ENCODE results near the gene SNCG.

Gene SNCG

DNA sequence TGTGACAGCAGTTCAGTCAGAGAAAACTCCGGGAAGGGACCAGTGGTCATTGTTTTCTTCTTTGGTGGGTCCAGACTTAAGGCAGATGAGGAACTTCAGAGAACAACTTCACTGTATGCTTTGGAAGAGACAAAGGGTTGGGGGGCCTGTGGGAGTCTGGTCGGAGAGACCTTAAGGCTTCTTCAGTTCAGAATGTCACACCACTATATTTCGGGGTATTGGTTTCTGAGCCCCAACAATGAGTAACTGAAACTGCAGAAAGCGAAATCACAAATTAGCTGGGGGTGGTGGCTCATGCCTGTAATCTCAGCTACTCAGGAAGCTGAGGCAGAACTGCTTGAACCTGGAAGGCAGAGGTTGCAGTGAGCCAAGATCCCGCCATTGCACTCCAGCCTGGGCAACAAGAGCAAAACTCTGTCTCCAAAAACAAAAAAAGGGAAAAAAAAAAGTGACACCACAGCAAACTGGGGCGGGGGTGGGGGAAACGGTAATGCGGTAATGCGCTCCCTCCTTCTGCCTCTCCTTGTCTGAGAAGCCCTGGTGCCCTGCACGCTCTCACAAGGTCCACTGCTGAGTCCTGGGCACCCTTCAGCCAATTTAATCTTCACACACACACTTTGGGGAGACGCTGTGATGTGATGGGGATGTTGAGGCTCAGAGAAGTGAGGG, 7.7 kb downstream of the SNCG start:
- Histone ChIP-seq H3K4me1 (ENCODE audit: control insufficient read depth in 5 of 5, insufficient read depth in 5 of 5, low read length in 5 of 5) (peaks cover 12 to 72% (median 60%) of the 10 kb centered on the region in 5 donors), H3K36me3 (ENCODE audit: control insufficient read depth in 5 of 5, insufficient read depth in 5 of 5, low read length in 5 of 5) (peaks cover 0 to 20% (median 8%) of the 10 kb centered on the region in 5 donors), H3K27ac (ENCODE audit: low read depth, low read length) (peak overlapping the region; percentile 99), H3K27me3 (ENCODE audit: control insufficient read depth in 5 of 5, insufficient read depth in 4 of 5, low read length in 5 of 5) (no peaks in the 10 kb centered on the region), H3K4me3 (ENCODE audit: low read depth in 1 of 5, low read length in 5 of 5) (peak overlapping the region in 4 of 5 donors; percentile 14 to 91 (median 72)), H3K9ac (ENCODE audit: low read length in 5 of 5) (peak overlapping the region in 3 of 5 donors; percentile 8 to 61 (median 28)), H3K9me3 (ENCODE audit: control insufficient read depth in 5 of 5, low read length in 5 of 5) (no peaks in the 10 kb centered on the region)

DNA sequence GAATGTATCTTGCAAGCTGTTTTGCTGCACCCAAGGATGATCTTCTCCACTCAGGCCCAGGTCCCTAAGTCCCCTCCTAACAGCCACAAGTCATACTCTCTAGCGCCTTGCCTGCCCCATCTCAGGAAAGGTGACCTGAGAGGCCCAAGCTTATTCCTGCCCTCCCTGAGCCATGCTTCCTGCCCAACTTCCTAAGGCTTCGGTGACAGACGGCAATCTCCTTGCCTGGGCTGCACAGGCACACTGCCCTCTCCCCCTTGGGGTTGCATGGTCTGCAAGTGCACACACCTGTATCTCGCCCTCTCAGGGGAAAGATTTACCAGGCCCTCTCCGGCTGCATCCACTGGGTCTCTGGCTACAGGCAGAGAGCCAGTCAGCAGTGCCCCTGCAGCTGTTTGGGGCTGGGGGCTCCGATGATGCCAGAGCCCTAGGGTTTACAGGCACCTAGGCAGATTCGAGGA, 9.1 kb downstream of the SNCG start:
- no peaks in the 10 kb centered on the region for H3K9me3 ChIP-seq (ENCODE audit: control insufficient read depth in 5 of 5, low read length in 5 of 5)
- peak overlapping the region; percentile 99 for H3K27ac ChIP-seq (ENCODE audit: low read depth, low read length)
- H3K9ac ChIP-seq (ENCODE audit: low read length in 5 of 5), result peak overlapping the region in 3 of 5 donors; percentile 28 to 96 (median 92)
- H3K36me3 ChIP-seq (ENCODE audit: control insufficient read depth in 5 of 5, insufficient read depth in 5 of 5, low read length in 5 of 5), result peaks cover 0 to 8% (median 1%) of the 10 kb centered on the region in 5 donors
- peak overlapping the region in 4 of 5 donors; percentile 64 to 91 (median 89) for H3K4me3 ChIP-seq (ENCODE audit: low read depth in 1 of 5, low read length in 5 of 5)
- no peaks in the 10 kb centered on the region for H3K27me3 ChIP-seq (ENCODE audit: control insufficient read depth in 5 of 5, insufficient read depth in 4 of 5, low read length in 5 of 5)
- peaks cover 14 to 81% (median 65%) of the 10 kb centered on the region in 5 donors for H3K4me1 ChIP-seq (ENCODE audit: control insufficient read depth in 5 of 5, insufficient read depth in 5 of 5, low read length in 5 of 5)

DNA sequence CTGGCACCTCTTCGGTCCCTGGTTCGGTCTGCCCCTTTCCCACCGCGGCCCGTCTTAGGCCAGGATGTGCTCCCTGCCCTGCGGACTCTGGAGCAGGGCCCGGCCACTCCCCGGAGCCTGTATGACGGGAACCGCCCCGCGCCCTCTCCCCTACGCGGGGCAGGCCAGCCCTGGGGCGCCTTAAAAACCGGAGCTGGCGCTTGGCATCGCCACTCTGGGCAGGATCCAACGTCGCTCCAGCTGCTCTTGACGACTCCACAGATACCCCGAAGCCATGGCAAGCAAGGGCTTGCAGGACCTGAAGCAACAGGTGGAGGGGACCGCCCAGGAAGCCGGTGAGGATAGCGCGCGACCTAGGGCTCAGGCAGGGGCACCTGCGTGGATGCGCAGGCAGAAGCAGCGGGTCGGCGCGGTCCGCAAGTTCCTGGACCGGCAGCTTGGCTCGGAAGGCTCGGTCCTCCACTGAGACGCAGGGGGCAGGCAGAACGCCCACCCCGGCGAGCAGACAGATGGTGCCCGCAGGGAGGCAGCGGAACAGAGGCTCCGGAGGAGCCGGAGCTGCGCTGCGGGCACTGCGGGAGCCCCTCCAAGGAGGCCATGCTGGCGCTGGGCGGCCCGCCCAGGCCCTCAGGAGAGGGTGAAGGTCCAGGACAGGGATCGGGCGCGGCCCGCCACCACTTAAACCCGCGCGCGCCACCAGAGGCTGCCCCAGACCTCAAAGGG, 10.0 kb downstream of the SNCG start, which contains the start of gene ADIRF:
TSS of gene ADIRF (plus strand) at position 212 of the 723 bp plus-strand sequence. CDS start at position 275, 63 bp downstream.
- H3K4me1 ChIP-seq (ENCODE audit: control insufficient read depth in 5 of 5, insufficient read depth in 5 of 5, low read length in 5 of 5), result peaks cover 14 to 78% (median 65%) of the 10 kb centered on the region in 5 donors
- H3K9me3 ChIP-seq (ENCODE audit: control insufficient read depth in 5 of 5, low read length in 5 of 5), result no peaks in the 10 kb centered on the region
- no peaks in the 10 kb centered on the region for H3K27me3 ChIP-seq (ENCODE audit: control insufficient read depth in 5 of 5, insufficient read depth in 4 of 5, low read length in 5 of 5)
- peak within 1 kb of the TSS; percentile 88 to 96 (median 92) for H3K9ac ChIP-seq (ENCODE audit: low read length in 5 of 5)
- peaks cover 0 to 8% (median under 1%) of the 10 kb centered on the region in 5 donors for H3K36me3 ChIP-seq (ENCODE audit: control insufficient read depth in 5 of 5, insufficient read depth in 5 of 5, low read length in 5 of 5)
- peak within 1 kb of the TSS; percentile 99 for H3K27ac ChIP-seq (ENCODE audit: low read depth, low read length)
- H3K4me3 ChIP-seq (ENCODE audit: low read depth in 1 of 5, low read length in 5 of 5), result peak within 1 kb of the TSS; percentile 88 to 98 (median 91)

DNA sequence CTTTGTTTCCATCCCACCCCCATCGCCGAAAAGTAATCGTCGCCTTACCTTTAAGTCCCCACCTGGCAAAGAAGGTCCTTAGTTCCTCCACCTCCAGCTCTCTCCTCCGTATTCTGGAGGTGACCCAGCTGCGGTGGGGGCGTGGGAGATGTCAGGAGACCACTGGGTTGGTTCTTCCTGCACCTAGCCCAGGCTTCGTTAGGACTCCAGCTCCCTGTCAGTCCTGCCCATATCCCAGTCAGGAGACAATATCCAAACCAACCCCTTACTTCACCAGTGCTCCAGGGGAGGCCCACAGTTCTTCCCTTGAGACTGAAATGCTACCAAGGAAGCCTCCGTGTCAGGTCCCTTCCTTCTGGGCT, 10.6 kb downstream of the SNCG start:
- no peaks in the 10 kb centered on the region for H3K9me3 ChIP-seq (ENCODE audit: control insufficient read depth in 5 of 5, low read length in 5 of 5)

DNA sequence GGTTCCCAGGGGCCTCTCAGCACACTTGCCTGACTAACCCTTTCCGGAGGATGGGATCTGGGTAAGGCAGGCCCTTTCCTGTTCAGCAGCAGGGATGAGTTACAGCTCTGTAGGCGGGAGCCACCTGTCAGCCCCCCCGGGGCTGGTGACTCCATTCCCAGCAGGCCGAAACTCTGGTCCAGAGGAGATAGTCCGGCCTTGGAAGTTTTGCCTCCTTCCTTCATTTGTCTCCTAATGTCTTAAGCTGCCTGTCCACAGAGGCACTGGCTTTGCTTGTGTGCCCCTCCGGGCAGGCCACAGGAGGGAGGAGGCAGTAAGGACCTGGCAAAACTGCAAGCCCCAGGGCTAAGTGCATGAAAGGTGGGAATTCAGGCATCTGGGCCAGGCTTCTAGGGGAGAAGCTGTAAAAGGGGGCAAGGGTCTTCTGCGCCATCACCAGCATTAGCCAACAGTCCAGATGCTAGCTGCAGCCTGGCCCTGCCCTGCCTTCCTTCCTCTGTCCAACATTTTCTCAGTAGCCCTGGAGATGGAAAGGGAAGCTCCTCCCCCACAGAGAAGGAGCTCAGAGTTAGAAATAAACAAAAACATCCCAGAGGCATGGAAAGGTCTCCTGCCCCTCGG, 11.1 kb downstream of the SNCG start:
- Histone ChIP-seq H3K9ac (ENCODE audit: low read length in 5 of 5) (peak overlapping the region; percentile 88 to 96 (median 92)), H3K27ac (ENCODE audit: low read depth, low read length) (peak overlapping the region; percentile 99), H3K9me3 (ENCODE audit: control insufficient read depth in 5 of 5, low read length in 5 of 5) (no peaks in the 10 kb centered on the region), H3K27me3 (ENCODE audit: control insufficient read depth in 5 of 5, insufficient read depth in 4 of 5, low read length in 5 of 5) (no peaks in the 10 kb centered on the region), H3K4me3 (ENCODE audit: low read depth in 1 of 5, low read length in 5 of 5) (peak overlapping the region; percentile 88 to 98 (median 91)), H3K4me1 (ENCODE audit: control insufficient read depth in 5 of 5, insufficient read depth in 5 of 5, low read length in 5 of 5) (peaks cover 14 to 72% (median 65%) of the 10 kb centered on the region in 5 donors), H3K36me3 (ENCODE audit: control insufficient read depth in 5 of 5, insufficient read depth in 5 of 5, low read length in 5 of 5) (peaks cover 0 to 11% (median 2%) of the 10 kb centered on the region in 5 donors)

More for the DNA sequence above, 10.6 kb downstream of the SNCG start:
- H3K4me3 ChIP-seq (ENCODE audit: low read depth in 1 of 5, low read length in 5 of 5), result peak overlapping the region; percentile 88 to 98 (median 91)
- H3K9ac ChIP-seq (ENCODE audit: low read length in 5 of 5), result peak overlapping the region; percentile 88 to 96 (median 92)
- peaks cover 14 to 73% (median 65%) of the 10 kb centered on the region in 5 donors for H3K4me1 ChIP-seq (ENCODE audit: control insufficient read depth in 5 of 5, insufficient read depth in 5 of 5, low read length in 5 of 5)
- H3K27ac ChIP-seq (ENCODE audit: low read depth, low read length), result peak overlapping the region; percentile 99
- H3K27me3 ChIP-seq (ENCODE audit: control insufficient read depth in 5 of 5, insufficient read depth in 4 of 5, low read length in 5 of 5), result no peaks in the 10 kb centered on the region
- H3K36me3 ChIP-seq (ENCODE audit: control insufficient read depth in 5 of 5, insufficient read depth in 5 of 5, low read length in 5 of 5), result peaks cover 0 to 8% (median under 1%) of the 10 kb centered on the region in 5 donors

DNA sequence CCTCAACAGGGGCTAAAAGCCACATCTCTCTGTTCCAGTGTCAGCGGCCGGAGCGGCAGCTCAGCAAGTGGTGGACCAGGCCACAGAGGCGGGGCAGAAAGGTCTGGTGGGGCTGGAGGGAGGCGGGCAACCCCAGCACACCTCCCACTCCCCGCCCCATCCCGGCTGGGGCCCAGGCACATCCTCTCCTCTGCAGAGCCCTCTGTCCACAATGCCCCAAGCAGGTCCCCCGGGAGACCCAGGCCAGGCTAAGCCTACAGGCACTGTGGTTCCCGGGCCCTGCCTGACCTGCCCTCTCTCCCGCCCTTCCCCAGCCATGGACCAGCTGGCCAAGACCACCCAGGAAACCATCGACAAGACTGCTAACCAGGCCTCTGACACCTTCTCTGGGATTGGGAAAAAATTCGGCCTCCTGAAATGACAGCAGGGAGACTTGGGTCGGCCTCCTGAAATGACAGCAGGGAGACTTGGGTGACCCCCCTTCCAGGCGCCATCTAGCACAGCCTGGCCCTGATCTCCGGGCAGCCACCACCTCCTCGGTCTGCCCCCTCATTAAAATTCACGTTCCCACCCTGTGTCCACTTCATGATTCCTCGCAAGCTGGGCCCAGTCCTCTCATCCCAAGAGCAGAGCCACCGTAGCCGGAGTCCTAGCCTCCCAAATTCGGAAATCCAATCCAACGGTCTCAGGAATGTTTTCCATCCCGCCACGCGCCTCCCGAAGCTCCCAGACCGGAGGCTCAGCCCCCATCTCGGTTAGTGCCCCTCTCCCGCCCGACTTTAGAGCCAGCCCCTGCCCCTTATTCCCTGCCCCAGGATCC, 12.0 kb downstream of the SNCG start:
- Histone ChIP-seq H3K36me3 (ENCODE audit: control insufficient read depth in 5 of 5, insufficient read depth in 5 of 5, low read length in 5 of 5) (peaks cover 0 to 11% (median 2%) of the 10 kb centered on the region in 5 donors), H3K27me3 (ENCODE audit: control insufficient read depth in 5 of 5, insufficient read depth in 4 of 5, low read length in 5 of 5) (no peaks in the 10 kb centered on the region), H3K4me3 (ENCODE audit: low read depth in 1 of 5, low read length in 5 of 5) (peak overlapping the region; percentile 88 to 98 (median 91)), H3K9ac (ENCODE audit: low read length in 5 of 5) (peak overlapping the region; percentile 88 to 96 (median 92)), H3K27ac (ENCODE audit: low read depth, low read length) (peak overlapping the region; percentile 99), H3K9me3 (ENCODE audit: control insufficient read depth in 5 of 5, low read length in 5 of 5) (no peaks in the 10 kb centered on the region), H3K4me1 (ENCODE audit: control insufficient read depth in 5 of 5, insufficient read depth in 5 of 5, low read length in 5 of 5) (peaks cover 14 to 71% (median 65%) of the 10 kb centered on the region in 5 donors)

DNA sequence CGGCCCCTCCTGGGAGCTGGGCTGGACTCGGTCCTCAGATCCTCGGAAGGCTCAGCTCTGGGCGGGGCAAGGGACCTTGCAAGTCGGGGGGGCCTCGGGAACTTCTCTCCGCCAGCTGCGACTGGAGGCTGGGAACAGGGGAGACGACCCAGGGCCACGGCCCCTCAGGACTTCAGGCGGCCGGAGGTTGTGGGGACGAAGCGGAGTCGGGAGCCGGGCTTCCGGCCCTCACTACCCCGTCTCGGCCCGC, 12.5 kb downstream of the SNCG start:
- Histone ChIP-seq H3K4me3 (ENCODE audit: low read depth in 1 of 5, low read length in 5 of 5) (peak overlapping the region in 4 of 5 donors; percentile 88 to 91 (median 90)), H3K4me1 (ENCODE audit: control insufficient read depth in 5 of 5, insufficient read depth in 5 of 5, low read length in 5 of 5) (peaks cover 14 to 65% (median 61%) of the 10 kb centered on the region in 5 donors), H3K27me3 (ENCODE audit: control insufficient read depth in 5 of 5, insufficient read depth in 4 of 5, low read length in 5 of 5) (no peaks in the 10 kb centered on the region), H3K9ac (ENCODE audit: low read length in 5 of 5) (peak overlapping the region; percentile 88 to 96 (median 92)), H3K36me3 (ENCODE audit: control insufficient read depth in 5 of 5, insufficient read depth in 5 of 5, low read length in 5 of 5) (peaks cover 0 to 11% (median 2%) of the 10 kb centered on the region in 5 donors), H3K27ac (ENCODE audit: low read depth, low read length) (peak overlapping the region; percentile 99), H3K9me3 (ENCODE audit: control insufficient read depth in 5 of 5, low read length in 5 of 5) (no peaks in the 10 kb centered on the region)

DNA sequence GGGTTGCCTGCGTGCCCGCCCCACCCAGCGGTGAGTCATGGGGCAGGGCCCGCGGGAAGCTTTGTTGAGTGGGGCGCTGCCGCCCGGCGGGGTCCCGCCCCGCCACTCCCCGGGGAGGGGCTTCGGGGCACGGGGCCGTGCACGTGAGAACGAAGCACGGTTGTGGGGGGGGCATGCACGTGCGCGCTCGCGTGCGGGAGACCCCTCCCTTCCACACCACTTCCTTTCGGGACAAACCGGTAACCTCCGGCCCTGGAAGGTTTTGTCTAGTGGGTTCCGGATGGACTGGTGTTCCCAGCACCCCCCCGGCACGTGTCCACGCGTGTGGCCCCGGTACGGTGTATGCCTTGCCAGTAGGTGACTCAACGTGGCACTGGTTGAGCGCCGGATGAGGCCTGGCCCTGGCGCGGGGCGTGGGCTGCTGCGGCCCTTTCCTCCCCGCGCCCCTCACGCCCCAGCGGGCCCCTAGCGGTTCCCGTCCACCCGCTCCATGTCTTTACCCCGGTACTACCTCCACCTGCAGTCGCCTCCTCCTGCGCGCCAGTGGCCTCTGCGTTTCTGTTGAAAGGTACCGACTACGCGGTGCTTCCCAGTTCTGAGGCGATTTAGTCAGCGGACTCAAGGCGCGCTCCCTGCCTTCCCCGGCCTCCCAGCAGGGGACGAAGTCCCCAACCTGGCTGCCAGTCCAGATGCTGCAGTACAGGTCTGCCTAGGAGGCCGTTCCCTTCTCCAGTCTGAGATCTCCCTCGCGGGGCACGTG, 13.0 kb downstream of the SNCG start:
- H3K36me3 ChIP-seq (ENCODE audit: control insufficient read depth in 5 of 5, insufficient read depth in 5 of 5, low read length in 5 of 5), result peaks cover 0 to 11% (median 2%) of the 10 kb centered on the region in 5 donors
- no peaks in the 10 kb centered on the region for H3K27me3 ChIP-seq (ENCODE audit: control insufficient read depth in 5 of 5, insufficient read depth in 4 of 5, low read length in 5 of 5)
- H3K27ac ChIP-seq (ENCODE audit: low read depth, low read length), result peak overlapping the region; percentile 99
- H3K9ac ChIP-seq (ENCODE audit: low read length in 5 of 5), result peak overlapping the region in 4 of 5 donors; percentile 88 to 96 (median 92)
- H3K4me3 ChIP-seq (ENCODE audit: low read depth in 1 of 5, low read length in 5 of 5), result peak overlapping the region; percentile 59 to 91 (median 90)
- peaks cover 13 to 60% (median 56%) of the 10 kb centered on the region in 5 donors for H3K4me1 ChIP-seq (ENCODE audit: control insufficient read depth in 5 of 5, insufficient read depth in 5 of 5, low read length in 5 of 5)
- no peaks in the 10 kb centered on the region for H3K9me3 ChIP-seq (ENCODE audit: control insufficient read depth in 5 of 5, low read length in 5 of 5)

Data from subcutaneous abdominal adipose tissue (tissue), 5 donors.